H1 (cell line): ENCODE results near the gene ITPR3. TPM values are rescaled to one million over a fixed set of nuclear protein-coding genes. Genes with fewer than 3 reads are reported as not detected.

Experiments
- CTCF ChIA-PET: fragments of 300-600 bp; sonication (Branson Sonifier 250); formaldehyde crosslinking; loops from one replicate; lab custom pipeline; 2021; ENCODE audit not compliant: partially characterized antibody; lab: Charles Lee
- POLR2A ChIA-PET: fragments of 300-600 bp; sonication (Branson Sonifier 250); formaldehyde crosslinking; loops from one replicate; lab custom pipeline; 2021; ENCODE audit warnings: inconsistent platforms; ENCODE audit not compliant: partially characterized antibody; lab: Charles Lee
- DNase-seq, 2 experiments: peaks; one replicate each; pipeline versions ENCODE4 v3.0.0 to v3.0.0-alpha.2; 2010 to 2022; ENCODE audit warnings: low spot score in 2 of 2, low read depth in 1 of 2, mixed read lengths in 1 of 2
- FAIRE-seq: peaks from 2 replicates; lab custom pipeline; 2011; peaks lifted over from hg19 to GRCh38; lab: Jason Lieb, UNC
- H2AFZ ChIP-seq: 2 replicates; pipeline ENCODE4 v1.8.1; 2012; ENCODE audit warnings: low read length, inconsistent platforms
- H2AK5ac ChIP-seq: 2 replicates; pipeline ENCODE4 v1.6.1; 2013; ENCODE audit warnings: low read depth, low read length
- H2BK120ac ChIP-seq: replicated peaks from 2 replicates; pipeline ENCODE3; 2013; ENCODE audit warnings: low read depth, low read length, inconsistent platforms
- H2BK12ac ChIP-seq: 2 replicates; pipeline ENCODE4 v1.6.1; 2013; ENCODE audit warnings: low read depth, low read length
- H2BK15ac ChIP-seq: 2 replicates; pipeline ENCODE4 v1.6.1; 2013; ENCODE audit warnings: low read length
- H2BK20ac ChIP-seq: 2 replicates; pipeline ENCODE4 v1.6.1; 2013; ENCODE audit warnings: low read length
- H2BK5ac ChIP-seq: 2 replicates; pipeline ENCODE4 v1.6.1; 2013; ENCODE audit warnings: low read depth, low read length
- H3K14ac ChIP-seq: 2 replicates; pipeline ENCODE4 v1.6.1; 2013; ENCODE audit warnings: inconsistent platforms; ENCODE audit not compliant: insufficient read length
- H3K18ac ChIP-seq: 2 replicates; pipeline ENCODE4 v1.6.1; 2013; ENCODE audit warnings: low read length; ENCODE audit errors: extremely low read depth
- H3K23ac ChIP-seq: 2 replicates; pipeline ENCODE4 v1.6.1; 2013; ENCODE audit warnings: inconsistent platforms; ENCODE audit not compliant: insufficient read length
- H3K23me2 ChIP-seq: 2 replicates; pipeline ENCODE4 v1.6.1; 2013; ENCODE audit warnings: low read depth, low read length
- H3K27ac ChIP-seq: 2 replicates; pipeline ENCODE4 v1.6.1; 2011; ENCODE audit warnings: low read depth, low read length, inconsistent platforms
- H3K27me3 ChIP-seq, 4 experiments: replicated peaks in 1 of 4; 1 replicate in 1 of 4; 2 replicates in 3 of 4; pipeline versions ENCODE4 v1.6.1 to v1.8.1; 2011 to 2013; ENCODE audit warnings: low read length in 3 of 4, mild to moderate bottlenecking in 3 of 4, inconsistent platforms in 2 of 4, mixed read lengths in 2 of 4, moderate library complexity in 1 of 4; ENCODE audit not compliant: control insufficient read depth in 3 of 4, insufficient read depth in 3 of 4; ENCODE audit errors: extremely low read depth in 1 of 4
- H3K36me3 ChIP-seq, 4 experiments: 2 replicates each; pipeline versions ENCODE4 v1.6.1 to v1.8.1; 2011 to 2013; ENCODE audit warnings: mild to moderate bottlenecking in 4 of 4, low read length in 3 of 4, moderate library complexity in 2 of 4, control low read depth in 1 of 4, inconsistent platforms in 1 of 4; ENCODE audit not compliant: insufficient read depth in 4 of 4, control insufficient read depth in 2 of 4
- H3K4ac ChIP-seq: replicated peaks from 2 replicates; pipeline ENCODE3; 2013; ENCODE audit warnings: low read length, low read depth, mixed read lengths, inconsistent platforms; ENCODE audit not compliant: insufficient read length
- H3K4me1 ChIP-seq, 4 experiments: replicated peaks in 1 of 4; 1 replicate in 1 of 4; 2 replicates in 3 of 4; pipeline versions ENCODE4 v1.6.1 to v1.8.1; 2011 to 2013; ENCODE audit warnings: low read length in 3 of 4, inconsistent platforms in 2 of 4, mixed read lengths in 1 of 4; ENCODE audit not compliant: insufficient read depth in 4 of 4, control insufficient read depth in 3 of 4
- H3K4me2 ChIP-seq, 2 experiments: 2 replicates each; pipeline versions ENCODE4 v1.6.1 to v1.8.1; 2011 to 2013; ENCODE audit warnings: low read depth in 2 of 2, low read length in 2 of 2, control low read depth in 1 of 2, inconsistent platforms in 1 of 2, mild to moderate bottlenecking in 1 of 2; ENCODE audit not compliant: insufficient read depth in 1 of 2
- H3K4me3 ChIP-seq, 4 experiments: fragments of 200-600, 300-600 bp in 1 of 4; sonication (generic), shearing (Covaris generic), sonication (Bioruptor Twin) in 1 of 4; 2 replicates each; pipeline versions ENCODE4 v1.5.1 to v1.8.1; 2011 to 2016; ENCODE audit warnings: low read length in 4 of 4, low read depth in 3 of 4, control low read depth in 2 of 4, inconsistent platforms in 2 of 4, mild to moderate bottlenecking in 2 of 4, mixed read lengths in 1 of 4, moderate library complexity in 1 of 4; ENCODE audit not compliant: insufficient read depth in 2 of 4; ENCODE audit errors: extremely low read depth in 1 of 4
- H3K56ac ChIP-seq: replicated peaks from 2 replicates; pipeline ENCODE3; 2013; ENCODE audit warnings: low read depth, mild to moderate bottlenecking, mixed read lengths, low read length, inconsistent platforms; ENCODE audit not compliant: insufficient read length
- H3K79me1 ChIP-seq: 2 replicates; pipeline ENCODE4 v1.6.1; 2013; ENCODE audit warnings: low read depth, low read length, control low read depth
- H3K79me2 ChIP-seq, 2 experiments: 2 replicates each; pipeline versions ENCODE4 v1.6.1 to v1.8.1; 2012 to 2013; ENCODE audit warnings: low read length in 2 of 2, mild to moderate bottlenecking in 2 of 2, inconsistent platforms in 1 of 2; ENCODE audit not compliant: insufficient read depth in 2 of 2, control insufficient read depth in 1 of 2
- H3K9ac ChIP-seq, 4 experiments: replicated peaks in 1 of 4; 1 replicate in 1 of 4; 2 replicates in 3 of 4; pipeline versions ENCODE4 v1.6.1 to v1.8.1; 2011 to 2013; ENCODE audit warnings: low read depth in 3 of 4, low read length in 3 of 4, control low read depth in 2 of 4, mild to moderate bottlenecking in 2 of 4, moderate library complexity in 2 of 4, inconsistent platforms in 1 of 4; ENCODE audit errors: extremely low read depth in 1 of 4
- H3K9me3 ChIP-seq, 2 experiments: 2 replicates each; pipeline versions ENCODE4 v1.6.1 to v1.8.1; 2012 to 2013; ENCODE audit warnings: mild to moderate bottlenecking in 2 of 2, moderate library complexity in 2 of 2, control low read depth in 1 of 2, inconsistent platforms in 1 of 2, low read depth in 1 of 2, low read length in 1 of 2, mixed read lengths in 1 of 2; ENCODE audit not compliant: insufficient read depth in 2 of 2
- H4K20me1 ChIP-seq, 2 experiments: replicated peaks in 1 of 2; 2 replicates each; pipeline versions ENCODE3 to v1.8.1; 2011 to 2013; ENCODE audit warnings: inconsistent platforms in 2 of 2, low read length in 2 of 2, mild to moderate bottlenecking in 1 of 2; ENCODE audit not compliant: insufficient read depth in 2 of 2, control insufficient read depth in 1 of 2
- H4K5ac ChIP-seq: 2 replicates; pipeline ENCODE4 v1.6.1; 2013; ENCODE audit warnings: low read length, low read depth, mixed read lengths, inconsistent platforms; ENCODE audit not compliant: insufficient read length
- H4K8ac ChIP-seq: 2 replicates; pipeline ENCODE4 v1.8.0; 2013; ENCODE audit warnings: mild to moderate bottlenecking, moderate library complexity, low read length, inconsistent platforms; ENCODE audit not compliant: insufficient read depth; ENCODE audit errors: extremely low read depth
- H4K91ac ChIP-seq: replicated peaks from 2 replicates; pipeline ENCODE3; 2013; ENCODE audit warnings: low read length, mixed read lengths, inconsistent platforms; ENCODE audit not compliant: insufficient read length
- ASH2L ChIP-seq: fragments of 200-600, 300-600 bp; sonication (generic); IDR thresholded peaks from one replicate; pipeline ENCODE4 v1.7.1; 2017; ENCODE audit warnings: low read length
- BCL11A ChIP-seq, 2 experiments: IDR thresholded peaks; one replicate each; pipeline ENCODE4 v1.6.1; 2011; ENCODE audit warnings: low read depth in 2 of 2, low read length in 2 of 2, mild to moderate bottlenecking in 2 of 2
- CREB1 ChIP-seq: IDR thresholded peaks from 2 replicates; pipeline ENCODE4 v1.6.1; 2012; ENCODE audit warnings: inconsistent platforms
- HDAC6 ChIP-seq: IDR thresholded peaks from one replicate; pipeline ENCODE4 v1.7.1; 2012; ENCODE audit warnings: low read depth, mild to moderate bottlenecking, inconsistent platforms, low read length, moderate library complexity
- KDM4A ChIP-seq: IDR thresholded peaks from one replicate; pipeline ENCODE4 v1.7.1; 2012; ENCODE audit warnings: low read depth, mild to moderate bottlenecking, moderate library complexity, low read length, inconsistent platforms; ENCODE audit not compliant: severe bottlenecking
- MAFK ChIP-seq: IDR thresholded peaks from 2 replicates; pipeline ENCODE4 v1.6.1; 2012; ENCODE audit warnings: low read depth, mild to moderate bottlenecking, improper control_type of control experiment, low read length
- NANOG ChIP-seq: IDR thresholded peaks from 2 replicates; pipeline ENCODE4 v1.6.1; 2011; ENCODE audit warnings: low read length, low read depth, mild to moderate bottlenecking, inconsistent platforms; ENCODE audit not compliant: insufficient read depth, poor library complexity, severe bottlenecking
- PHF8 ChIP-seq: fragments of 200-600 bp; sonication (generic); conservative IDR thresholded peaks from 2 replicates; pipeline ENCODE4 v1.7.1; 2012; ENCODE audit warnings: low read depth, mild to moderate bottlenecking, inconsistent platforms, low read length, moderate library complexity
- TBP ChIP-seq: IDR thresholded peaks from 2 replicates; pipeline ENCODE4 v1.6.1; 2011; ENCODE audit warnings: low read depth, low read length, improper control_type of control experiment
- WGBS, 2 experiments: shearing (Covaris generic) in 1 of 2; methylation state at CpG; one replicate each; pipeline versions ENCODE4 v1.1.6 to v1.1.7; 2013 to 2015; ENCODE audit warnings: low lambda C conversion rate in 2 of 2, mixed read lengths in 2 of 2, inconsistent platforms in 1 of 2, low coverage in 1 of 2, missing lambda C conversion rate in 1 of 2; ENCODE audit not compliant: insufficient replicate concordance in 2 of 2, insufficient coverage in 1 of 2, insufficient read length in 1 of 2; ENCODE audit errors: extremely low coverage in 1 of 2, missing lambda C conversion rate in 1 of 2; 5-methylcytosine and 5-hydroxymethylcytosine counted together
- polyA plus RNA-seq, 7 experiments: library from polyadenylated mRNA; depleted of rRNA in 3 of 7; stranded (reverse) in 5 of 7; unstranded in 2 of 7; fragments of >200 nt in 5 of 7; fragments of 200-250 nt in 2 of 7; gene quantifications; 1 replicate in 5 of 7; 2 replicates in 1 of 7; 4 replicates in 1 of 7; pipeline versions ENCODE4 v1.2.1 to v1.2.3, GENCODE V29; 2011 to 2013; ENCODE audit warnings: missing spikeins in 2 of 7, mixed read lengths in 2 of 7
- total RNA-seq: library from RNA; stranded (reverse); fragmentation: NEBNext Ultra II Directional; extraction: Animal tissue kit (Norgen Biotek cat#: 25700); gene quantifications from 2 replicates; pipeline ENCODE4 v1.2.1, GENCODE V29; 2021

Gene ITPR3
- total and polyA plus RNA-seq, 2 of the 8 experiments (the other 6 are each of a cell fraction or from before 2014, with no cell fraction given): 29.1 to 45.7 TPM

DNA sequence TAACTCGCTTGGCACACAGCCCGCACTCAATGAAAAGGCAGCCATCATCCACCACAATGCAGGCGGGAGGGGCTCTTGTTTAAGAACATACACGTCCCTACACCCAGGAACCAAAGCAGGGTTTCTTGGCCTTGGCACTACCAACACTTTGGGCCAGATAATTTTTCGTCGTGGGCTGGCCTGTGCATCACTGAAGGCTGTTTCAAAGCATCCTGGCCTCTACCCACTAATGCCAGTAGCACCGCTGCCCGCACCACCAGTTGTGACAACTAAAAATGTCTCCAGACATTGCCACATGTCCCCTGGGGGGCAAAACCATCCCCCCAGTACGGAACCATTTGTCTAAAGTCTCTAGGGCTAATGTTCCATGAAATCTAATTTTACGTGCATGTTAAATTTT is 77.4 kb downstream of the ITPR3 start:
- DNase-seq (no peak), FAIRE-seq (no peak)
- H3K4me3 ChIP-seq: no peak overlapping the region
- no peaks in the 10 kb centered on the region for H3K79me2 ChIP-seq
- H2BK5ac ChIP-seq: no peak overlapping the region
- no peak overlapping the region for H3K4ac ChIP-seq
- peaks cover 26 to 54% (median 29%) of the 10 kb centered on the region in 4 experiments for H3K36me3 ChIP-seq
- TF ChIP-seq NANOG (no peak), HDAC6 (no peak), PHF8 (no peak), ASH2L (no peak), KDM4A (no peak), TBP (no peak), MAFK (no peak), CREB1 (no peak), BCL11A (IDR thresholded peaks at IDR 0.05; ENCODE audit: low read depth in 2 of 2, low read length in 2 of 2) (no peak)
- WGBS, 2 experiments: 92% methylated on average over 10 of the region's 10 CpGs; no CpG with 5 or more reads in 1 of the 2 experiments
- no peaks in the 10 kb centered on the region for H3K23me2 ChIP-seq
- H2AK5ac ChIP-seq: no peak overlapping the region
- peaks cover 0 to 5% (median 0%) of the 10 kb centered on the region in 4 experiments; a peak in 2 of 7 replicates for H3K4me1 ChIP-seq
- no peaks in the 10 kb centered on the region for H3K9me3 ChIP-seq
- CTCF ChIA-PET: interaction anchor here (1.2 to 1.9 kb wide), 2 partner anchors 109 to 112 kb away, joined by 4 to 14 read pairs; no protein-coding TSS in a partner anchor
- H3K9ac ChIP-seq: no peak overlapping the region
- no peak overlapping the region for H3K27ac ChIP-seq
- H3K18ac ChIP-seq: no peak overlapping the region
- H2BK120ac ChIP-seq: no peak overlapping the region
- H4K5ac ChIP-seq: no peak overlapping the region
- no peaks in the 10 kb centered on the region for H3K27me3 ChIP-seq
- H3K23ac ChIP-seq: no peak overlapping the region
- H2BK12ac ChIP-seq: no peak overlapping the region
- no peak overlapping the region for H3K4me2 ChIP-seq
- H2AFZ ChIP-seq: no peak overlapping the region
- POLR2A ChIA-PET: no interaction called here
- peaks cover 11 to 15% of the 10 kb centered on the region in 2 experiments for H4K20me1 ChIP-seq
- no peak overlapping the region for H2BK15ac ChIP-seq
- no peak overlapping the region for H4K91ac ChIP-seq
- H4K8ac ChIP-seq: no peak overlapping the region
- H3K79me1 ChIP-seq: 0 out of 2 replicates have a peak, but pooled peaks cover 2% of the 10 kb centered on the region
- no peak overlapping the region for H3K56ac ChIP-seq
- H2BK20ac ChIP-seq: no peak overlapping the region
- no peak overlapping the region for H3K14ac ChIP-seq
